GM12872 (cell line): Measurements from ENCODE around the gene LOXHD1.

Source experiments
- TF ChIP-seq, protein P1 (sequence below): IDR thresholded peaks from 3 replicates; pipeline ENCODE4 v1.5.1; 2011; ENCODE audit warnings: low read depth, mild to moderate bottlenecking, low read length, moderate library complexity; ENCODE audit not compliant: insufficient read depth

The LOXHD1 gene

DNA sequence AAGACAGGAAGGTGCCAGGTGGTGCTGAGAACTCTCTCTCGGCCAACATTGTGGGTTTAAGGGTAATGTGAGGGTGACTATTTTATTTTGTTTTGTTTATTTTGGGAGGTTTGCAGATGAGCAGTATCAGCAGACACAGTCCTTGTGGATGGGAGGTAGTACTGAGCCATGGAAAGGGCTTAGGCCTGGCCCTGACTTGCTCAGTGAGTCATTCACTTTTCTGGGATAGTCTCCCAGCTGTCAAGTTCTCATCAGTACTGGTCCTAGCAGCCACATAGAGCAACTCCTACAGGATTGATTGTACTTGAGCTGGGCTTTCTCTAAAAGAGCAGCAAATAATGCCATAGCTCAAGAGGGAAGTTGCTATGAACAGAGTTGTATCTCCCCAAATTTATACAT is 175.2 kb downstream of the LOXHD1 start:
- TF ChIP-seq, protein P1, sequence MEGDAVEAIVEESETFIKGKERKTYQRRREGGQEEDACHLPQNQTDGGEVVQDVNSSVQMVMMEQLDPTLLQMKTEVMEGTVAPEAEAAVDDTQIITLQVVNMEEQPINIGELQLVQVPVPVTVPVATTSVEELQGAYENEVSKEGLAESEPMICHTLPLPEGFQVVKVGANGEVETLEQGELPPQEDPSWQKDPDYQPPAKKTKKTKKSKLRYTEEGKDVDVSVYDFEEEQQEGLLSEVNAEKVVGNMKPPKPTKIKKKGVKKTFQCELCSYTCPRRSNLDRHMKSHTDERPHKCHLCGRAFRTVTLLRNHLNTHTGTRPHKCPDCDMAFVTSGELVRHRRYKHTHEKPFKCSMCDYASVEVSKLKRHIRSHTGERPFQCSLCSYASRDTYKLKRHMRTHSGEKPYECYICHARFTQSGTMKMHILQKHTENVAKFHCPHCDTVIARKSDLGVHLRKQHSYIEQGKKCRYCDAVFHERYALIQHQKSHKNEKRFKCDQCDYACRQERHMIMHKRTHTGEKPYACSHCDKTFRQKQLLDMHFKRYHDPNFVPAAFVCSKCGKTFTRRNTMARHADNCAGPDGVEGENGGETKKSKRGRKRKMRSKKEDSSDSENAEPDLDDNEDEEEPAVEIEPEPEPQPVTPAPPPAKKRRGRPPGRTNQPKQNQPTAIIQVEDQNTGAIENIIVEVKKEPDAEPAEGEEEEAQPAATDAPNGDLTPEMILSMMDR: no peak

DNA sequence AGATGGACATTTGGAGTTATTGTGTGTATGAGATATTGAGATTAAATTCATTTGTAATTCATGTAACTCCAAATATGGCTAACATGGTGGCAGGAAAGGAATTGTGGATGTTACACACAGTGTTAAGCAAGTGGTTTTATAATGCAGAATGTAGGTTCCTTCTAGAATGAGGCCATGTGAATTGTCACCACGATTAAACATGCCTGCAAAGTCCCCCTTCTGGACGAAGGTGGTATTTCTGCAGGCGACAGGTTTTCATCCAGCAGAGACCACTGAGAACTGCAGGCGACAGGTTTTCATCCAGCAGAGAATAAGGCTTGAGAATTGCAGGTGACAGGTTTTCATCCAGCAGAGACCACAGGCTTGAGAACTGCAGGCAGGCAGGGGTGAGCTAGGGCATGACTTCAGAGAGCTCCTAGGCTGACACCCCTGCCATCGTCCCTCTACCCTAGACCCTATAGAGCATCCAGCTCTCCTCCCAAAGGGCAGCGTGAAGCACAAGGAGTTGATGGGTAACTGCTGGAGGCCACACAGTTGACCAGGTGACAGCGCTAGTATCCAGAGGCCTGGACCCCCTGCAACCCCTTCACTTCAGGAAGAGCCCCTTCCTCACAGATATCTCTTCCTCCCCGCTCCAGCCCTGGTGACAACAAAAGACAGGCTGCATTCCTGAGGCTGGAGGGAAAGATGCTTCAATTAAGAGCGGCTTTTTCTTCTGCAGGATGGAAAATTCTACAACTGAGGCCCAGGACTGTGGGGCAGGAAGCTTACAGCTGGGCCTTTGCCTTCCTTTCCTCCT is 175.8 kb downstream of the LOXHD1 start:
- TF ChIP-seq, protein P1: peak; percentile 79

DNA sequence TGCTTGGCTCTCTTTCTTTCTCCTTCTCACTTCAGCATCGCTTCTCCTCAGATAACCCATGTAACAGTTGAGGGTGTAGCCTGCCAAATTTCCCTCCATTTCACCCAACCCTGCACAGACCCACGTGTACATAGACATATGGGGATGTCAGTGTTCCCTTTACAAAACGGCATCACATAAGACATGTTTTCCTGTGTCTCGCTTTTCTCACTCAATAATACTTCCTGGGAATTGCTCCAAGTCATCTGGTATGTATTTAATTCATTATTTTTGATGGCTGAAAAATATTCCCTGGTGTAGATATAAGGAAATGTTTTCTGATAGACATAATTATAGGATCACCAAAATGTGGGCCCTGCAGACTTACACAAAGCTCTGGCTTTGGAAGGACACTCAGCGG is 176.8 kb downstream of the LOXHD1 start:
- TF ChIP-seq, protein P1: no peak

DNA sequence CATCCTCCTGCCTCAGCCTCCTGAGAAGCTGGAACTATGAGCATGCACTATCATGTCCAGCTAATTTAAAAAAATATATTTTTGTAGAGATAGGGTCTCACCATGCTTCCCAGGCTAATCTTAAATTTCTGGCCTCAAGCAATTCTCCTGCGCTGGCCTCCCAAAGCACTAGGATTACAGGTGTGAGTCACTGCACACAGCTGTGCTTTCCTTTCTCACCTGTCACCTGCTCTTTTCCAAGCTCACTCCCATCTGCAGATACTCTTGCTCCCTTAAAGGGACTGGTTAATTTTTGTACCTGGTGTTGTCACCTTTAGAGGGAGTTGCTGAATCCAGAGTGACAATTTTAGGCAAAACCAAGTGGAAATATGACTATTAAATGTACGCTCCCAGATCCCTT is 178.2 kb downstream of the LOXHD1 start:
- TF ChIP-seq, protein P1: no peak

DNA sequence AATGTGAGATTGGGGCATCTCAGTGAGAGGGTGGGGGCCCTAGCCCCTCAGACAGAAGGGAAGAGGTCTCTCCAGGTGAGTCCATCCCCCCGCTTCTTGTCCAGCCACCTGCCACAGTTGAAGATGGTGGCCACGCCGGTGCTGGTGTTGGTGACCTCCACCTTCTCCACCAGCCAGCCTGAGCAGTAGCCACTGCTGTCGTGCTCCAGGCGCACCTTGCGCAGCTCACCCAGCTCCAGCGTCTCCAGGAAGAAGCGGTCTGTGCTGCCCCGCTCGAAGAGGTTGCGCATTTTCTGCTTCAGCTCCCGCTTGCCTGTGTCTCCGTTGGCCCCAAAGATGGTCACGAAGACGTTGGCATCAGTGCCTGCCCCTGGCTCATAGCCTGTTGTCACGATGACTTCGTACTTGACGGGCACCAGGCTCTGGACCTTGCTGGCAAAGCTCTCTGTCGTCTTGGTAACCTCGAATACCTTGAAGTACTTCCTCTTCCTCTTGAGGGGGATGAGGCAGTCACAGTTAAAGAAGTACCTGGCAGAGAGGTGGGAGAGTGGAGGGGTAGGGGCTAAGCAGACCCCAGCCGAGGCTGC is 179.5 kb downstream of the LOXHD1 start:
- TF ChIP-seq, protein P1: no peak

DNA sequence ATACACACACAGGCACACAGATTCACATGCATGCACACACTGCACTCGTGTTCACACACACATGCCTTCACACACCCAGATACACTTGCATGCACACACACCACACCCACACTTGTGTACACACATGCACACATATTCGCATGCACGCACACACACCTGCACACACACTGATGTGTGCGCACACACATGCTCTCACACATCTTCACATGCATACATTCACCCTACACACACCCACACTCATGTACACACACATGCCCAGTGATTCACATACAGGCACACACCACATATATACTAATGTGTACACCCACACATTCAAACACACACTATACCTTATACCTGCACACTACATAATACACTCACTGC is 181.6 kb downstream of the LOXHD1 start:
- TF ChIP-seq, protein P1: no peak

DNA sequence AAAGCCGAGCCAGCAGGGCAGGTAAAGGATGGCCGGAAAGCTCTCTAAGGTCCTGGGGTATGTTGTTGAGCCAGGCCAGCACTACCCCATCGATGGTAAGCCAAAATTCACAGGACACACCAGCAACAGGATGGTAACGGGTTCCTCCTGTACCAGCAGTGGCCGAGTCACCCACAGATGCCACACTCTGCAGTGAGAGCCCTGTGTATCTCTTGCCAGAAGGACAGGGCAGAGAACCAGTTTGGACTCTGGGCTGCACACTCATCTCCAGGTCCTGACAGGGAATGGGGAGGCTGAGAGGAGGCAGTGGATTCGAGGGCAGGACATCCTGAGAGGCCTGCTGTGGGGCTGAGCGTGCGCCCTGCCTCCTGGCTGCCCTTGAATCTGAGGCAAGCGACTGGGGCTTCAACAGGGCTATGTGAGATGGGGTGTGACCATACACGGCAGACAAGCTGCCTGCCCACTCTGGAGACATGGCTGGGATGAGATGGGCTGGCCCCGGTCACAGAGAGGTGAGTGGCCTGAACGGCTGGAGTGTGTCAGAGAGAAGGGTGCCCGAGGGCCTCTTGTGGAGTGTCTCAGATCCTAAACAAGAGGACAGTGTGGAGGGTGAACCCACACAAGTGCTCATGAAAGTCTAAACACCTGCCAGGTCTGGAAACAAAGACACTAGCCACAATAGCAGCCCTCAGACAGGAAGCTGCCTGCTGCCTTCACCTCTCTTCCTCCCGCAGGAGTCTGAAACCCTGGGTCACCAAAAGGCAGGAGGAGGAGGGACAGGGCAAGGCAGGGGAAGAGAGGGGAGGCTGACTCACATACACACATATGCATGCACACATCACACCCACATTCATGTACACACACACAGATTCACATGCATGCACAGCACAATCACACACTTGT is 182.3 kb downstream of the LOXHD1 start:
- TF ChIP-seq, protein P1: no peak
